GM23338 (cell line): Measurements from ENCODE around the gene DYNLT2B. TPM values are rescaled to one million over a fixed set of nuclear protein-coding genes. Genes with fewer than 3 reads are reported as not detected.

Experiments used
- ATAC-seq: fragments of 200-7000 bp; cut with Tn5 transposase; 3 replicates; pipeline ENCODE4 v1.9.1; 2020
- DNase-seq: peaks from one replicate; pipeline ENCODE4 v3.0.0-alpha.2; 2015; ENCODE audit warnings: low spot score
- H2AFZ ChIP-seq: fragments of 200-600 bp; sonication (generic); 2 replicates; pipeline ENCODE4 v1.8.0; 2016; ENCODE audit warnings: antibody characterized with exemption, mild to moderate bottlenecking, moderate library complexity
- H3F3A ChIP-seq: fragments of 200-600 bp; sonication (generic); replicated peaks from 2 replicates; pipeline ENCODE4 v1.8.0; 2017; ENCODE audit warnings: antibody characterized with exemption, mixed run types, low read depth
- H3K27ac ChIP-seq: fragments of 200-600 bp; sonication (generic); 2 replicates; pipeline ENCODE4 v1.6.1; 2016; ENCODE audit warnings: low read depth
- H3K27me3 ChIP-seq: fragments of 200-600 bp; sonication (generic); 2 replicates; pipeline ENCODE4 v1.8.0; 2016; ENCODE audit warnings: mild to moderate bottlenecking, mixed run types, moderate library complexity; ENCODE audit not compliant: insufficient read depth
- H3K36me3 ChIP-seq: fragments of 200-600 bp; sonication (generic); 2 replicates; pipeline ENCODE4 v1.8.0; 2016; ENCODE audit warnings: mild to moderate bottlenecking; ENCODE audit not compliant: insufficient read depth
- H3K4me1 ChIP-seq: fragments of 200-600 bp; sonication (generic); 2 replicates; pipeline ENCODE4 v1.8.0; 2016; ENCODE audit warnings: mild to moderate bottlenecking, moderate library complexity; ENCODE audit not compliant: insufficient read depth
- H3K4me2 ChIP-seq: fragments of 200-600 bp; sonication (generic); 2 replicates; pipeline ENCODE4 v1.7.1; 2017; ENCODE audit warnings: mixed run types
- H3K4me3 ChIP-seq: fragments of 200-600 bp; sonication (generic); 2 replicates; pipeline ENCODE4 v1.6.1; 2016; ENCODE audit warnings: mixed run types
- H3K79me2 ChIP-seq: fragments of 200-600 bp; sonication (generic); replicated peaks from 2 replicates; pipeline ENCODE4 v1.8.0; 2017; ENCODE audit warnings: mild to moderate bottlenecking; ENCODE audit not compliant: insufficient read depth
- H3K9me2 ChIP-seq: fragments of 200-600 bp; sonication (generic); 2 replicates; pipeline ENCODE4 v1.8.0; 2017; ENCODE audit not compliant: insufficient read depth
- H4K20me1 ChIP-seq: fragments of 200-600 bp; sonication (generic); replicated peaks from 2 replicates; pipeline ENCODE4 v1.8.0; 2017; ENCODE audit warnings: mild to moderate bottlenecking; ENCODE audit not compliant: insufficient read depth
- H3K27ac Mint-ChIP-seq: 2 replicates; pipeline ENCODE4 v1.8.0; 2020; ENCODE audit warnings: inconsistent platforms, mild to moderate bottlenecking, moderate library complexity, mixed read lengths
- H3K27me3 Mint-ChIP-seq: 3 replicates; pipeline ENCODE4 v1.8.0; 2022; ENCODE audit warnings: low read depth, mild to moderate bottlenecking, moderate library complexity, mixed read lengths, inconsistent platforms; ENCODE audit not compliant: insufficient read depth, poor library complexity
- H3K36me3 Mint-ChIP-seq: 3 replicates; pipeline ENCODE4 v1.8.0; 2021; ENCODE audit warnings: low read depth, mild to moderate bottlenecking, inconsistent platforms, moderate library complexity, mixed read lengths
- H3K4me1 Mint-ChIP-seq: 3 replicates; pipeline ENCODE4 v1.8.0; 2020; ENCODE audit warnings: mild to moderate bottlenecking, inconsistent platforms, mixed read lengths
- H3K4me3 Mint-ChIP-seq: 3 replicates; pipeline ENCODE4 v1.8.0; 2021; ENCODE audit warnings: moderate library complexity, mild to moderate bottlenecking, inconsistent platforms, mixed read lengths
- H3K9me3 Mint-ChIP-seq: 3 replicates; pipeline ENCODE4 v1.8.0; 2020; ENCODE audit warnings: moderate library complexity, mild to moderate bottlenecking, inconsistent platforms, mixed read lengths
- CREB1 ChIP-seq: fragments of 250-450 bp; sonication (Bioruptor Pico); IDR thresholded peaks from 2 replicates; pipeline ENCODE4 v1.5.0; 2020; ENCODE audit warnings: low read depth, mild to moderate bottlenecking, moderate library complexity
- CTCF ChIP-seq, 2 experiments: fragments of 200-600 bp in 1 of 2; sonication (generic) in 1 of 2; conservative IDR thresholded peaks; 2 replicates each; pipeline versions ENCODE4 v1.5.1 to v1.6.1; 2016 to 2017; ENCODE audit warnings: antibody characterized with exemption in 2 of 2, low read depth in 2 of 2, mild to moderate bottlenecking in 2 of 2, moderate library complexity in 1 of 2
- ETS1 ChIP-seq: IDR thresholded peaks from 2 replicates; pipeline ENCODE4 v1.6.1; 2016; ENCODE audit warnings: antibody characterized with exemption
- EZH2 ChIP-seq: fragments of 200-600 bp; sonication (generic); IDR thresholded peaks from one replicate; pipeline ENCODE4 v1.8.0; 2017; ENCODE audit warnings: antibody characterized with exemption, mild to moderate bottlenecking, low read depth; ENCODE audit not compliant: unreplicated experiment
- EZH2phosphoT487 ChIP-seq: fragments of 200-600 bp; sonication (generic); IDR thresholded peaks from one replicate; pipeline ENCODE4 v1.8.1; 2018; ENCODE audit warnings: antibody characterized with exemption; ENCODE audit not compliant: unreplicated experiment
- NANOG ChIP-seq: IDR thresholded peaks from 2 replicates; pipeline ENCODE4 v1.6.1; 2016; ENCODE audit warnings: antibody characterized with exemption, borderline replicate concordance
- POLR2AphosphoS5 ChIP-seq: IDR thresholded peaks from 2 replicates; pipeline ENCODE4 v1.6.1; 2016; ENCODE audit warnings: antibody characterized with exemption, low read depth
- STAT1 ChIP-seq: IDR thresholded peaks from one replicate; pipeline ENCODE4 v1.6.1; 2016; ENCODE audit warnings: antibody characterized with exemption; ENCODE audit not compliant: unreplicated experiment
- ZNF331 ChIP-seq: fragments of 250-450 bp; sonication (Bioruptor Pico); IDR thresholded peaks from 2 replicates; pipeline ENCODE4 v1.5.0; 2020; ENCODE audit warnings: low read depth, mild to moderate bottlenecking, moderate library complexity
- ZNF462 ChIP-seq: fragments of 250-450 bp; sonication (Bioruptor Pico); IDR thresholded peaks from 2 replicates; pipeline ENCODE4 v1.5.0; 2020; ENCODE audit warnings: mild to moderate bottlenecking, moderate library complexity
- polyA plus RNA-seq: library from polyadenylated mRNA; unstranded; fragments of >200 nt; fragmentation: Nextera tagmentation; extraction: Ambion mirVana; gene quantifications from 2 replicates; pipeline ENCODE4 v1.2.1, GENCODE V29; 2016
- total RNA-seq: library from RNA; depleted of rRNA; stranded (reverse); fragments of >200 nt; shearing (Covaris generic); gene quantifications from 2 replicates; pipeline ENCODE4 v1.2.3, GENCODE V29; 2014

DYNLT2B gene
- total and polyA plus RNA-seq, 2 experiments from 2014 or later, result 11.3 to 42.7 TPM

- no peak for TF ChIP-seq ZNF462 (CRISPR knock-in tag)
- no peak for TF ChIP-seq EZH2
- no peak for TF ChIP-seq ZNF331
- TF ChIP-seq EZH2phosphoT487, result no peak
- no peak for TF ChIP-seq CTCF (conservative IDR thresholded peaks at IDR 0.05; ENCODE audit: low read depth in 2 of 2)
These were observed 23.1 kb upstream of the DYNLT2B start (continued) for GRCh38 chr3:196341137-196341536.

GRCh38 chr3:196340466-196340865 lies 22.4 kb upstream of the DYNLT2B start:
- H3K4me2 ChIP-seq, result no peak overlapping the region
- Mint-ChIP-seq H3K27me3 (peaks cover 13% of the 10 kb centered on the region), H3K4me1 (no peaks in the 10 kb centered on the region), H3K9me3 (no peaks in the 10 kb centered on the region; the same call in 2 of the 3 replicates), H3K27ac (no peak overlapping the region), H3K36me3 (no peaks in the 10 kb centered on the region), H3K4me3 (no peak overlapping the region)
- H3K9me2 ChIP-seq, result no peaks in the 10 kb centered on the region
- DNase-seq (no peak), ATAC-seq (no peak)
- H3K79me2 ChIP-seq, result no peaks in the 10 kb centered on the region
- no peak overlapping the region for H3K27ac ChIP-seq
- no peaks in the 10 kb centered on the region for H3K27me3 ChIP-seq
- no peaks in the 10 kb centered on the region for H4K20me1 ChIP-seq
- H3K36me3 ChIP-seq, result no peaks in the 10 kb centered on the region
- no peaks in the 10 kb centered on the region for H3K4me1 ChIP-seq
- no peak overlapping the region for H2AFZ ChIP-seq
- H3F3A ChIP-seq, result 0 out of 2 replicates have a peak, but pooled peaks cover under 1% of the 10 kb centered on the region
- no peak overlapping the region for H3K4me3 ChIP-seq
- no peak for TF ChIP-seq CREB1 (CRISPR knock-in tag)
- no peak for TF ChIP-seq CTCF (conservative IDR thresholded peaks at IDR 0.05; ENCODE audit: low read depth in 2 of 2)
- no peak for TF ChIP-seq ZNF331
- TF ChIP-seq STAT1, result no peak
- TF ChIP-seq ETS1, result no peak
- no peak for TF ChIP-seq POLR2AphosphoS5
- TF ChIP-seq EZH2phosphoT487, result no peak
- no peak for TF ChIP-seq NANOG
